GM19023 (cell line): ENCODE results near the gene MECP2.
"Not testable (repeated sequence)": the region's sequence is repeated elsewhere in the genome, so short reads cannot be mapped to it uniquely, and the experiment has no call there.

ENCODE experiments used
- ATAC-seq: cut with Tn5 transposase; IDR thresholded peaks from one replicate; pipeline ENCODE4 v1.9.1; 2021; ENCODE audit warnings: mild to moderate bottlenecking, moderate library complexity; ENCODE audit not compliant: unreplicated experiment

The MECP2 gene

DNA sequence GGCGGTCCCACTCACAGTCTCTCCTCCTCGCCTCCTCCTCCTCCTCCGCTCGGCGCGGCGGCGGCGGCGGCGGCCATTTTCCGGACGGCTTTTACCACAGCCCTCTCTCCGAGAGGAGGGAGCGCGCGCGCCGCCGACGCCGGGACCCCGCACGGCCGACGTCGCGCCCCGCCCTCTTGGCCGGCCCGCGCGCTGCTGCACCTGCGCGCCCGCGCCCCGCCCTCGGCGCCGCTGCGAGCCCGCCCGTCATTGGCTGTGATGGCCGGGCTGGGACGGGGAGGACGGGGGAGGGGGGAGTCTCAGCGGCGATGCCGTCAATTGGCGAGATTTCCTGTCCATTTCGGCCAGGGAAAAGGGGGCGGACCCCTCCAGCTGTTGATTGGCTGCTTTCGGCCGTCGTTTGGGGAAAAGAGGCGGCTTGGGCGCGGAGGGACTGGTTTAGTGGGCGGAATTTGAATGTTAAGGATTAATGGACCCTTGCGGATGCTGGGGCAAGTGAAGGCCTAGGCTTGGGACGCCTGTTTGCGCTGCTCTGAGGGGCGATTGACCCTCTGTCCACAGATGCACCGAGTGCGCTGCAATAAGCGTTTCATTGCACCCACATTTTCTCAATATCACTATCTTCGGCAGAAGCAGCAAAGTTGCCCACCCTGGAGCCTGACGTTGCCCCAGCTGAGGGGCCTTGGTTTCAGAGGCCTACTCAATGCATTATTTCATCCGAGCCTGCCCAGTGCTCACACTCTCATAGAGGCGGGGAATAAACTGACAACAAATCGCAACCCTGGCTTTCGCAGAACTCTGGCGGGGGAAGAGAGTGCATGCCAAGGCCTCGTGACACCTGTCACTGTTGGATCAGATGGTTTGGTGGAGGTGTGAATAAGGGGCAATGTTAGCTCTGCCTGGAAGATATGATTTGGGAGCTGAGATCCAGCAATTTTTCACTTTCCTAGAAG is at the start of gene MECP2:
Gene MECP2, minus strand, starts transcription at position 129 of the 953 bp plus-strand sequence.
- peak; percentile 86 for ATAC-seq

DNA sequence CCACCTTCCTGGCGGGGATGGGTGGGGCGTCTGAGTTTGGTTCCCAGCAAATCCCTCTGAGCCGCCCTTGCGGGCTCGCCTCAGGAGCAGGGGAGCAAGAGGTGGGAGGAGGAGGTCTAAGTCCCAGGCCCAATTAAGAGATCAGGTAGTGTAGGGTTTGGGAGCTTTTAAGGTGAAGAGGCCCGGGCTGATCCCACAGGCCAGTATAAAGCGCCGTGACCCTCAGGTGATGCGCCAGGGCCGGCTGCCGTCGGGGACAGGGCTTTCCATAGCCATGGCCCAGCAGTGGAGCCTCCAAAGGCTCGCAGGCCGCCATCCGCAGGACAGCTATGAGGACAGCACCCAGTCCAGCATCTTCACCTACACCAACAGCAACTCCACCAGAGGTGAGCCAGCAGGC is 46.5 kb upstream of the MECP2 start, which contains the start of gene OPN1LW:
Gene OPN1LW, plus strand, starts transcription at position 234 of the 400 bp plus-strand sequence. Its CDS starts 41 bp downstream, at position 275.
- ATAC-seq = not testable (repeated sequence)

DNA sequence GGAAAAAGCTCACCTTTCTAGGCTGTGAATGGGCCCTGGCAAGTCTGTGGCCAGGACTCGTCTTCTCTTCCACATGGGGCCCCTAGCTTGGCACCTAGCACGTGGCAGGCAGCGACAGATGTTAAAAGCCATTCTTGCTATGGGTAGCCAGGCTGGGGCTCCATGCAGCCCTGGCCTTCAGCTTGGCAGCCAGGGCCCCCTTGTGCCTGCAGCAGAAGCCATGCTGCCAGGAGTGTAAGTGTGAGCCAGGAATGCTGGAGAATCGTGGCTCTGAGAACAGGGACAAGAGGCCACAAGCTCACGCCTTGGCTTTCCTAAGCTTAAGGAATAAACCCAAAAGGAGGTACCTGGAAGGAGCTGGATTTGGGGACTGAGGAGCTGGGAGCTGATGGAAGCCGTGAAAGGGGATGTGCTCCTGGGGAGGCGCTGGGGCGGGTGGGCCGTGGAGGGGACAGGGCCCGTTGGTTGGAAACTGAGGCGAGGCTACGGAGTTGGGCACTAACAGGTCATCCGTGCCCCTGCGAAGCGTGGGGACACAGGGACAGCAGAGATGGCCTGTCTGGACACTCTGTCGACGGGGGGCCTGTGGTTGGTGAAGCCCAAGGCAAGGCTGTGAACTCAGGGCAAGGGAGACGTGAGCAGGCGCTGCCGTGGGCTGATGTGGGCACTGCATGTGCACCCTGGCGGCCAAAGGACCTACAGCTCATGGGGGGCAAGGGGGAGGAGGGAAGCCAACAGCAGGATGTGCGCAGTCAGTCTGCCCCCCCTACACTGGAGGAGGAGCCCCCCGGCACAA is 45.6 kb upstream of the MECP2 start:
- no peak for ATAC-seq

DNA sequence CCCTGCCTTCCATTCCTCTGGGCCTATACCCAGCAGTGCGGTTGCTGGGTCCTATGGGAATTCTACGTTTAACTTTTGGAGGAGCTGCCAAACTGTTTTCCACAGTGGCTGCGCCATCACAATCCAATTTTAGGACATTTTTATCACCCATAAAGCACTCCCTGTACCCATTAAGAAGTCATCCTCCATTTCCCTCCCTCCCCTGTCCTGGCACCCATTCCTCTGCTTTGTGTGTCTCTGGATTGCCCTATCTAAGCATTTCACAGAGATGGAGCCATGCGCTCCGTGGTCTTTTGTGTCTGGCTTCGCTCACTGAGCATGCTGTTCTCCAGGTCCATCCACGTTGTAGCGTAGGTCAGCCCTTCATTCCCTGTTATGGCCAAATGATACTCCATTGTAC is 44.9 kb upstream of the MECP2 start:
- no peak for ATAC-seq

DNA sequence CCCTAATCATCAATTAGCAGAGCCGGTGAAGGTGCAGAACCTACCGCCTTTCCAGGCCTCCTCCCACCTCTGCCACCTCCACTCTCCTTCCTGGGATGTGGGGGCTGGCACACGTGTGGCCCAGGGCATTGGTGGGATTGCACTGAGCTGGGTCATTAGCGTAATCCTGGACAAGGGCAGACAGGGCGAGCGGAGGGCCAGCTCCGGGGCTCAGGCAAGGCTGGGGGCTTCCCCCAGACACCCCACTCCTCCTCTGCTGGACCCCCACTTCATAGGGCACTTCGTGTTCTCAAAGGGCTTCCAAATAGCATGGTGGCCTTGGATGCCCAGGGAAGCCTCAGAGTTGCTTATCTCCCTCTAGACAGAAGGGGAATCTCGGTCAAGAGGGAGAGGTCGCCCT is 43.2 kb upstream of the MECP2 start:
- ATAC-seq = no peak

DNA sequence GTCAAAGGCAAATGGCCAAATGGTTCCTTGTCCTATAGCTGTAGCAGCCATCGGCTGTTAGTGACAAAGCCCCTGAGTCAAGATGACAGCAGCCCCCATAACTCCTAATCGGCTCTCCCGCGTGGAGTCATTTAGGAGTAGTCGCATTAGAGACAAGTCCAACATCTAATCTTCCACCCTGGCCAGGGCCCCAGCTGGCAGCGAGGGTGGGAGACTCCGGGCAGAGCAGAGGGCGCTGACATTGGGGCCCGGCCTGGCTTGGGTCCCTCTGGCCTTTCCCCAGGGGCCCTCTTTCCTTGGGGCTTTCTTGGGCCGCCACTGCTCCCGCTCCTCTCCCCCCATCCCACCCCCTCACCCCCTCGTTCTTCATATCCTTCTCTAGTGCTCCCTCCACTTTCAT is 42.7 kb upstream of the MECP2 start:
- no peak for ATAC-seq

DNA sequence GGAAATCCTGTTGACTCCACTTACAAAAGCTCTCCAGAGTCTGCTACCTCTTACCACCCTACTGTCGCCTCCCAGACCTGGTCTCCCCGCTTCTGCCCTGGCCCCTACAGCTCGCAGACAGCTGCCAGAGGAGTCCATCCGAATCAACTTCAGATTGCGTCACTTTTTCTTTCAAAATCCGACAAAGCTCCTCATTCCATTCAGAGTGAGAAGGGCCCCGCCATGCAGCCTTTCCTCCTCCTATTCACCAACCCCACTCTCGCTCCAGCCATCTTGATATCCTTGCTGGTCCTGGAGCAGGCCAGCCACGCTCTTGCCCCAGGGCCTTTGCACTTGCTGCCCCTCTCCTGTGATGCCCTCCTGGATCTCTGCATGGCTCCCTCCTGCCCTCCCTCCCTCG is 41.3 kb upstream of the MECP2 start:
- ATAC-seq = no peak

DNA sequence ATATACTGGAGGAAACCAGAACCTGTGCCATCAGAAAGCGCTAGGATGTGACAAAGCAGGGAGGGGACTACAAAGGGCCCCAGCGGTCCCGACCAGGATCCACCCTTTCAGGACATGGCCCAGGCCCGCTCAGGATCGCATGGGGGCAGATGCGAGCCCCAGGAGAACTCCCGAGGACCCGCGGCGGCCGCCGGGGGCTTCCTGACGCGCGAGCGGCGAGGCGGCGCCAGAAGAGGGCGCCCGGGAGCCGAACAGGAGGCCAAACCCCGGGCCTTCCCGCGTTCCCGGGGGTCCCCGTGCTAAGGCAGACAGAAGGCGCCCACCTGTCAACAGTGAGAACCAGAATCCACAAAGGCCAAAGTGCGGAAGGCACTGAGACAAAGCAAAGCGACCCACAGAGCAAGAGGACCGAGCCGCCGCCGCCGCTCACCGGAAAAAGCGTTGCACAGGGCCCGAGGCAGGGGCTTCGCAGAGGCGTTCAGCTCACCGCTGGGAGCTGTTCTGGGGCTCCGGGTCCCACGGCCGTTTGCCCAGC is 39.2 kb upstream of the MECP2 start:
- no peak for ATAC-seq

DNA sequence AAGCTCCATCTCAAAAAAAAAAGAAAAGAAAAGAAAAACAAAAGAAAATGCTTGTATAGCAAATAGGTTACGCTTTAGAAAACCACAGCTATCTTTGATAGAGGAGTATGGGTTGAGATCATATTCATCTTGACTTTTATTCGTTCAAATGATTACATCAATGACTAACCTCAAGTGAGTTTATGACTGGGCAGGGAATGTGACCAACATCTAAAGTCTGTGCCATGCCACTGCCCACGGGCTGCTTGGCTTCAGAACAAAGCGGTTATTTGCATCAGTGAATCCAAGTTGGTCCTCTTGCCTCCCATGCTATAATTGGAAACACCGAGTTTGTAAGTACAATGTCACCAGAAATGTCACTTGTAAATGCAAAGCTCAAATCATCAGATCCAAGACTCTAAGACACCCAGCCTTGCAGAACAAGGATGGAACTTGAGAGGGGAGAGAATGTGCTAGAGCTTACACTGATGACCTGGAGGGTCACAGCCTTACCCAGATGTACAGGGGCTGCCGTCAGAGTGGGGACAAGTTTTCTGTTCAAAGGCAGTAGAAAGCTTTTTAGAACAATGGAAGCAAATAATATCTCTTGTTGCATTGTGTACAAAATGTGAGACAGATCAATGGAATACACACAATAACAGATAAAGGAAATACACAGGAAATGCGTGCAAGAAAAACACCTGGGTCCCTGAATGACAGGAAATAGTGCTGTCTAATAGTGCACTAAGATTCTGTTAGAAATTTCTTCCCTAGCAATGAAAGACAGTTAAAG is 38.1 kb upstream of the MECP2 start:
- ATAC-seq = no peak

DNA sequence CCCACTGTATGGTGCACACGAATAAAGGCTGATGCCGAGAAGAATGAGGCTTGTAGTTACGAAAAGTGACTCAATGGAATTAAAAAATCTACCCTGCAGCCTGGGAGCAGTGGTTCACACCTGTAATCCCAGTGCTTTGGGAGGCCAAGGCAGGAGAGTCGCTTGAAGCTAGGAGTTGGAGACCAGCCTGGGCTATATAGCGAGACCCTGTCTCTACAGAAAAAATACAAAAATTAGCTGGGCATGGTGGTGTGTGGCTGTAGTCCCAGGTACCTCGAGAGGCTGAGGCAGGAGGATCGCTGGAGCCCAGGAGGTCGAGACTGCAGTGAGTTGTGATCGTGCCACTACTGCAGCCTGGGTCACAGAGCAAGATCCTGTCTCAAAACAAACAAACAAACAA is 34.8 kb upstream of the MECP2 start:
- no peak for ATAC-seq

DNA sequence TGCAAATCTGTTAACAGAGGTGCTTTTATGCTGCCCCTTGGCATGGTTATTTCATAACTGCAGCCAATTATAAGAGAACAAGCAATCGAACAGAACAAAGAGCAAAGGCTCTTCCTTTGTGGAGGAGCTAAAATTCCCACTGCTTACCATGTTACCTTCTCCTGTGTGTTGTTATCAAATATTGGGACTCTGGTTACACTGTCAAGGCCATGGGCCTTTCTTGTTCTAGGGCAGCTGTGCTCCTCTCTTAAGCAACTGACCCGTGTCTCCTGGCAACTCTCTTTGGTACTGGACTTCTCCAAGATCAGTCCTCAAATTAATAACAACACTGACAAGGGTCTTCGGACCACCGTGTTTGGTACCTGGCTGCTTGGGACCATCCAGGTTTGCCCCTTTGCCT is 34.4 kb upstream of the MECP2 start:
- ATAC-seq = no peak

DNA sequence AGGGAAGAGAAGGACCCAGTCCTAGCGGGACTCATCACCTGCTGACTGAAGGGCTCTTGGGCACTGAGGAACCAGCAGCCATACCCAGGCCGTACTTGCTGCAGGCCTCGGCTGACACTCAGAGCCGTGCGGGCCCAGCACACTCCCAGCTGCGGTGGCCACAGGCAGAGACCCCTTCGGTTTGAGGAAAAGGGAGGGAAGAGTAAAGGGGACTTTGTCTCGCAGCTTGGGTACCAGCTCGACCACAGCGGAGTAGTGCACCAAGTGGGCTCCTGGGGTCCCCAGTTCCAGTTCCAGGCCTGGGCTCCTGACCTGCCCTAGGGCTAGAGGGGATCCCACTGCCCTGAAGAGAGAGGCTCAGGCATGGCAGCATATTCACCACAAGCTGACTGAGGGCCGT is 28.6 kb upstream of the MECP2 start:
- ATAC-seq = no peak

DNA sequence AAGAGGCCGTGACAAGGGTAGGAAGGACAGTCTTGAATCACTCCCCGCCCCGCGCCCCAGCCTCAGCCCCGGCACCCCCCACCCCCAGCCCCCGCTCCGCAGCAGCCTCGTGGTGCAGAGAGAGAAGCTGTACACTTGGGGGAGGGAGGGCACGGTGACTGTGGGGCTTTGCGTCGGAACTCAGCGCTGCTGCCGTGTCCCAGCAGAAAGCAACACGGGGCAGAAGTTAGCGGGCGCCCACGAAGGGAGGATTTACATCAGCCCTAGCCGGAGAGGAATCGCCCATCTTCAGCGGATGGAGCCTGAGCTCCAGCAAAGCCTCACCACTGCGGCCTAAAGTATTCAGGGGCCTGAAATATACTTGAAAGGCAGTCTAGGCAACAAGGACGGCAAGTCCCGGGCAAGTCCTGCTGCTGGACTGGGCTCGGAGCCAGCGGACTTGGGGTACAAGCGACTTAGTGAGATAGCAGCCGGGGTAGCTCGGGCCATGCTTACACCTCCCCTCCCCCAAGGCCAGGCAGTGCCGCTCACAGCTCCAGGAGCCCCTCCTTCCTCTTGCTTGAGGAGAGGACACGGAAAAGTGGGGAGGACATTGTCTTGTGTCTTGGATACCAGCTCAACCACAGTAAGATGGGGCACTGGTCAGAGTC is 28.0 kb upstream of the MECP2 start:
- ATAC-seq = no peak

DNA sequence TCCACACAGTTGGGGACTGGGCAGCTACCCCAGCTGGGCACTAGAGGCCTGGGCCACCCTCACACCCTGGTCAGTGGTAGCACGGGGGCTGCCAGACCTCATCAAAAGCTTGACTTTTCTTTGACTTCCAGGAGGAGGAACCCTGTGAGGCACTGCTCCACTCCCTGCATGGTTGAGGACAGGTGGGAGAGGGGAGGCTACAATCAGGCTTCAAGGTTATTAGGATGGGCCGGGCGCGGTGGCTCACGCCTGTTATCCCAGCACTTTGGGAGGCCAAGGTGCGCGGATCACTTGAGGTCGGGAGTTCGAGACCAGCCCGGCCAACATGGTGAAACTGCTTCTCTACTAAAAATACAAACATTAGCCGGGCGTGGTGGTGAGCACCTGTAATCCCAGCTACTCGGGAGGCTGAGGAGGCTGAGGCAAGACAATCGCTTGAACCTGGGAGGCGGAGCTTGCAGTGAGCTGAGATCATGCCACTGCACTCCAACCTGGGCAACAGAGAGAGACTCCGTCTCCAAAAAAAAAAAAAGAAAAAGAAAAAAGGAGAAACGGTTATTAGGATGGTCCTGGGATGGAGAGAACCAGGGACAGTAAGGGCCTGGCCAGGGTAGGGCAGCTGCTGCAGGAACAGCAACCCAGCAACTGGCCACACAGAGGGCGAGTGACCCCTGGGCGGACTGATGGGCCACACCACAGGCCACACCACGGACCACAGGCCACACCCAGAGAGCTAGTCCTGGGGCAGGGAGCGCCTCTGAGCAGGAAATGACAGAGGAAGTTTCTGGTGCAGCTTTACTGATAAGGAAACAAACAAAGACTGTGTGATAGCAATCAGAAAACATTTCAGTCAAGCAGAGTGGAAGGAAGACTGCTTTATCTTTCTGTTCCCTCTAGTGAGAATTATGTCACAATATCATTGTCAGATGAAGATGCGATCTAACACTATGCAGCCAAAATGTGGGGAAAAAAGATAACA is 26.0 kb upstream of the MECP2 start:
- ATAC-seq = no peak

DNA sequence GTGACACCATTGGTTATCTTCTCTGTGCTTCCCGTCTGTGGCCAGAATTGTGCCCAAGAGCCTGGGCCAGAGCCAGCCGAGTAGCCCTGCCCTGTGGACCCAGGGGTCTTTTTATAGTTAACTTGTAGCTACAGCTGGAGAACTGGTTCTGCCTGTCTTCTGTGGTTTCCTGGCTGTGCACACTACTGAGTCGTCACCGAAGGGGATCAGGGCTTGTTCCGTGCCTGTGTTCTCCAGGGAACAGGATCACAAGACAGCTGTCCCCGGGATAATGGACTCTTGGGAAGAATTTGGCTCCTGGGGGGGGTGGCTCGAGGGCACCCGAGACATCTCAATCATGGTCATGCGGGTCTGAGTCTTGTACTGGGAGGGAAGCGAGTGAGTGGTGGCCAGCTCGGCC is 24.4 kb upstream of the MECP2 start:
- ATAC-seq = no peak

DNA sequence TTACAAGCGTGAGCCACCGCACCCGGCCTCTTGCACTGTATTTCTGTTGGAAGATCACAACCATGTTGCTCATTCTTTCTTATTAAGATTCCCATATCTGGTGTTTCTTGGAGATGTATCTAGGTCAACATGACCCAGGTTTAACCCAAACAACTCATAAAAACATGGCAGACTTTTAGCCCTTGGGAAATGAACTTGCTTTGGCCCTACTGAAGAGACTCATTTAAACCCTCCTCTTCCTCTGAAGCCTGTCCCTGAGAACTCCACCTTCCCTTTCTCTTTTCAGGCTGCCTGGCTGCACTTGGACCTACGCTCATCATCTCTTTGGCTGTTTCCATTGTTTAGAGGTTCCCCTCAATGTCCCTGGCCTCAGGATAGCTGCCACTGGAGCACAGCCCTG is 23.7 kb upstream of the MECP2 start:
- ATAC-seq = no peak

DNA sequence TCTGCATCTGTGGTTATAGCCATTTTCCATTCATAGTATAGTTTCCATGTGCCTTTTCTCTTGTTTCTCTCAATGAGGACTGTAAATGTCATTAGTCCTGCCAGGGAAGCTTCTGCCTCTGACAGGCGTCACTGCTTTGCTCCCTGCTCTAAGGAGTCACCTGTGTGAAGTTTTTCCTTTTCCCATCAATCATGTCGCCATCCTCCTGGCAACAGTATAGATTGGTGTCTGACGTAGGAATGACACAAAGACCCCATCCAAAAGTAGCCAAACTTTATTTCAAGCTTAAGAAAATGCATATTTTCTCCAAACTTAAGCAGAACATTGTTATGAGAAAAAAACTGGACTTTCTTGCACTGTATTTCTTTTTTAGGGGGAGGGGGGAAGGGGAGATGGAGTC is 23.1 kb upstream of the MECP2 start:
- ATAC-seq = no peak

DNA sequence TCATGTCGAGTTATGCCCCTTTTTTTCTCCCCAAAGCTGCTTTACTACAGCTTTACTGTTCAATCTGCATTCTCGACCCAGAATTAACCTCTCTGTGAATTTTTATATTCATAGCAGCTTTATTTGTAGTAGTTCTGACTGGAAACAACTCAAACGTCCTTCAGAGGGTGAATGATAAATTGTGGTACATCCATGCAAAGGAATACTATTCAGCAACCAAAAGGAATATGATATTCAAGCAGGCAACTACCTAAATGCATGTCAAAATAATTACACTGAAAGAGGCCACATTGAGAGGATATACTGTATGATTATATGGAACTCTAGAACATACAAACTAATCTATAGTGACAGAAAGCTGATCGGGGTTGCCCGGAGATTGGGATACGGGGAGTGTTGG is 20.0 kb upstream of the MECP2 start:
- no peak for ATAC-seq
